ENCODE measurements around the gene L1CAM. TPM values are rescaled to one million over a fixed set of nuclear protein-coding genes. Genes with fewer than 3 reads are reported as not detected.
A peak's percentile ranks its signal among the peaks of the same experiment; 100 is the strongest.

Gene L1CAM
- total and polyA plus RNA-seq, 2 of the 8 experiments (the other 6 are each of a cell fraction or from before 2014, with no cell fraction given), result 11.0 to 43.0 TPM

DNA sequence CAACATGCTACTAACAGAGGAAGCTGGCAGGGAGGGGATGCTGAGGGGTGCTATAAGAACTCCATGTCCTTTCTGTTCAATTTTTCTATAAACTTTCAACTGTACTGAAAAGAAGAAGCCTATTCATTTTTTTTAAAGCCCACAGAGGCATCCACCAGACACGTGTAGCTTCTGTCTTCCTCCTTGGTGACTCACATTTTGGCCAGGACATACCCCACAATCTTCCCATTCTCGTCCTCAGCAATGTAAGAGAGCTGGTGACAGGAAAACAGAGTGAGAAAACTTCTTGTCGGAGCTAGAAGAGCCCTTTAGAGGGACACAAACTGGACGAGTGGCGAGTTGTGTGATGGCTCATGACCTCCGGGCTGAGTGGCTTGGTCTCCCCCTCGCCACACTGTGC is 47.8 kb upstream of the L1CAM start:
- 67% methylated on average over 7 of the region's 7 CpGs; no CpG with 5 or more reads in 1 of the 2 experiments for WGBS, 2 experiments (ENCODE audit: extremely low coverage in 1 of 2, insufficient coverage in 1 of 2, insufficient read length in 1 of 2, insufficient replicate concordance in 2 of 2, low coverage in 1 of 2, low lambda C conversion rate in 2 of 2, missing lambda C conversion rate in 1 of 2)

More for the DNA sequence above, 47.8 kb upstream of the L1CAM start:
- H3K27ac ChIP-seq (ENCODE audit: low read depth, low read length), result no peak overlapping the region
- ChIA-PET POLR2A (ENCODE audit: partially characterized antibody) (interaction anchor here (1.2 to 18.9 kb wide), 6 partner anchors 10 to 334 kb away, joined by 3 to 231 read pairs (median 8); partner anchors contain the start of genes ARHGAP4 and RENBP), CTCF (ENCODE audit: partially characterized antibody) (interaction anchor here (1.1 to 19.6 kb wide), 3 partner anchors 9 to 25 kb away, joined by 3 to 272 read pairs (median 4); partner anchors contain the start of gene RENBP)
- H4K91ac ChIP-seq (replicated peaks; ENCODE audit: insufficient read length, low read length), result no peak overlapping the region
- H3K9ac ChIP-seq (replicated peaks in 1 of 4; ENCODE audit: extremely low read depth in 1 of 4, low read depth in 3 of 4, low read length in 3 of 4), result no peak overlapping the region
- no peak overlapping the region for H2BK120ac ChIP-seq (replicated peaks; ENCODE audit: low read depth, low read length)
- H2BK5ac ChIP-seq (ENCODE audit: low read depth, low read length), result no peak overlapping the region
- no peaks in the 10 kb centered on the region for H3K79me1 ChIP-seq (ENCODE audit: low read depth, low read length)
- H3K4me2 ChIP-seq (ENCODE audit: insufficient read depth in 1 of 2, low read depth in 2 of 2, low read length in 2 of 2), result peak overlapping the region; percentile 70 to 79
- no peak overlapping the region for H2BK15ac ChIP-seq (ENCODE audit: low read length)
- H3K36me3 ChIP-seq (ENCODE audit: control insufficient read depth in 2 of 4, insufficient read depth in 4 of 4, low read length in 3 of 4), result peaks cover 0 to 10% (median 4%) of the 10 kb centered on the region in 4 experiments; a peak in 2 of 8 replicates
- FAIRE-seq, result no peak
- TF ChIP-seq SUZ12 (IDR thresholded peaks at IDR 0.05; ENCODE audit: low read length) (no peak), KDM4A (IDR thresholded peaks at IDR 0.05; ENCODE audit: low read depth, low read length, severe bottlenecking) (no peak), KDM5A (IDR thresholded peaks at IDR 0.05; ENCODE audit: low read length) (no peak), POLR2AphosphoS5 (IDR thresholded peaks at IDR 0.05; ENCODE audit: low read depth, low read length) (no peak), SIN3A (conservative IDR thresholded peaks at IDR 0.05 in 1 of 2, IDR thresholded peaks at IDR 0.05 in 1 of 2; ENCODE audit: low read depth in 1 of 2, low read length in 2 of 2) (no peak), MAFK (IDR thresholded peaks at IDR 0.05; ENCODE audit: low read depth, low read length) (no peak), POLR2A (IDR thresholded peaks at IDR 0.05; ENCODE audit: control extremely low read depth in 1 of 2, low read depth in 2 of 2, low read length in 2 of 2) (no peak), JUND (IDR thresholded peaks at IDR 0.05; ENCODE audit: low read length) (no peak), RBBP5 (IDR thresholded peaks at IDR 0.05; ENCODE audit: borderline replicate concordance, low read depth, low read length) (no peak), SIRT6 (IDR thresholded peaks at IDR 0.05; ENCODE audit: low read length) (no peak)
- TF ChIP-seq, protein P1, sequence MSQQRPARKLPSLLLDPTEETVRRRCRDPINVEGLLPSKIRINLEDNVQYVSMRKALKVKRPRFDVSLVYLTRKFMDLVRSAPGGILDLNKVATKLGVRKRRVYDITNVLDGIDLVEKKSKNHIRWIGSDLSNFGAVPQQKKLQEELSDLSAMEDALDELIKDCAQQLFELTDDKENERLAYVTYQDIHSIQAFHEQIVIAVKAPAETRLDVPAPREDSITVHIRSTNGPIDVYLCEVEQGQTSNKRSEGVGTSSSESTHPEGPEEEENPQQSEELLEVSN (IDR thresholded peaks at IDR 0.05), result no peak
- H2AFZ ChIP-seq (ENCODE audit: low read length), result no peak overlapping the region
- H4K5ac ChIP-seq (ENCODE audit: insufficient read length, low read depth, low read length), result no peak overlapping the region
- peaks cover 0 to 3% of the 10 kb centered on the region in 2 experiments for H4K20me1 ChIP-seq (replicated peaks in 1 of 2; ENCODE audit: control insufficient read depth in 1 of 2, insufficient read depth in 2 of 2, low read length in 2 of 2)
- H3K9me3 ChIP-seq (ENCODE audit: insufficient read depth in 2 of 2, low read depth in 1 of 2, low read length in 1 of 2), result no peaks in the 10 kb centered on the region
- no peak overlapping the region for H3K18ac ChIP-seq (ENCODE audit: extremely low read depth, low read length)
- H3K4me1 ChIP-seq (replicated peaks in 1 of 4; ENCODE audit: control insufficient read depth in 3 of 4, insufficient read depth in 4 of 4, low read length in 3 of 4), result peaks cover 0 to 8% (median 3%) of the 10 kb centered on the region in 4 experiments; a peak in 5 of 7 replicates
- H3K56ac ChIP-seq (replicated peaks; ENCODE audit: insufficient read length, low read depth, low read length), result no peak overlapping the region
- no peak for DNase-seq (ENCODE audit: low read depth in 1 of 2, low spot score in 2 of 2)
- H3K79me2 ChIP-seq (ENCODE audit: control insufficient read depth in 1 of 2, insufficient read depth in 2 of 2, low read length in 2 of 2), result peaks cover 0 to 13% of the 10 kb centered on the region in 2 experiments; a peak in 2 of 4 replicates
- H2AK5ac ChIP-seq (ENCODE audit: low read depth, low read length), result no peak overlapping the region
- H3K27me3 ChIP-seq (replicated peaks in 1 of 4; ENCODE audit: control insufficient read depth in 3 of 4, extremely low read depth in 1 of 4, insufficient read depth in 3 of 4, low read length in 3 of 4), result no peaks in the 10 kb centered on the region
- H3K23me2 ChIP-seq (ENCODE audit: low read depth, low read length), result 0 out of 2 replicates have a peak, but pooled peaks cover 2% of the 10 kb centered on the region
- no peak overlapping the region for H2BK12ac ChIP-seq (ENCODE audit: low read depth, low read length)
- no peak overlapping the region for H2BK20ac ChIP-seq (ENCODE audit: low read length)
- H3K4ac ChIP-seq (replicated peaks; ENCODE audit: insufficient read length, low read depth, low read length), result no peak overlapping the region
- H3K4me3 ChIP-seq (ENCODE audit: extremely low read depth in 1 of 4, insufficient read depth in 2 of 4, low read depth in 3 of 4, low read length in 4 of 4), result peak overlapping the region; percentile 57 to 87 (median 66); a peak in 7 of 8 replicates
- H3K23ac ChIP-seq (ENCODE audit: insufficient read length), result no peak overlapping the region
- H4K8ac ChIP-seq (ENCODE audit: extremely low read depth, insufficient read depth, low read length), result no peak overlapping the region
- no peak overlapping the region for H3K14ac ChIP-seq (ENCODE audit: insufficient read length)
